ENCODE data around the gene NKAIN4. TPM values are rescaled to one million over a fixed set of nuclear protein-coding genes. Genes with fewer than 3 reads are reported as not detected.
A peak's percentile ranks its signal among the peaks of the same experiment; 100 is the strongest.

The NKAIN4 gene
- polyA plus RNA-seq, 3 donors from 2014 or later = not detected

DNA sequence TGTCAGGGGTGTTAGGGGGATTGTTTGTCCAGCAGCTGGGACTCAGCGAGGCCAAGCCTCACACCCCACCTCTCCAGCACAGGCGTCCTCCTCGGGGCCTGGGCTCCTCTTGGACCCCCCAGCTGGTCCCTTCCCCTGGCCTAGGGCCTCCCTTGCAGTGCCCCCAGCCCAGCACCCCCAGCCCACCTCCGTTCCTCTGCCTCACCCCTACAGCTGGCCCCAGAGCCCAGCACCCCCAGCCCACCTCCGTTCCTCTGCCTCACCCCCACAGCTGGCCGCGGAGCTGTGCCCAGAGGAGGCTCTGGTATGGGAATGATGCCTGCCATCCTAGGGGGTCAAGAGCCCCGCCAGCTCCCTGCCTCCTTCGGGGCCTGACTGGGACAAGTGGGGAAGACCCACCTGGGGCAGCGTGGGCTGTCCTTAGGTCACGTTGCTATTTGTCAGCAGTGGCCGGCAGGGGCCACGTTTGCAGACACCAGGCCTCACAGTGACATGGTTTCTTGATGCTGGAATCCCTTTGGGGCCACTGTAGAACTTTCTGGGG, 30.8 kb upstream of the NKAIN4 start:
- Mint-ChIP-seq H3K9me3 (no peaks in the 10 kb centered on the region), H3K27ac (peak overlapping the region in 1 of 6 donors; percentile 22), H3K4me1 (peaks cover 0 to 5% of the 10 kb centered on the region in 2 donors), H3K27me3 (ENCODE audit: low read depth in 3 of 3) (peaks cover 0 to 2% (median 0%) of the 10 kb centered on the region in 3 donors), H3K36me3 (peaks cover 0 to 4% (median 3%) of the 10 kb centered on the region in 3 donors), H3K4me3 (no peak overlapping the region)
- no peak for DNase-seq

DNA sequence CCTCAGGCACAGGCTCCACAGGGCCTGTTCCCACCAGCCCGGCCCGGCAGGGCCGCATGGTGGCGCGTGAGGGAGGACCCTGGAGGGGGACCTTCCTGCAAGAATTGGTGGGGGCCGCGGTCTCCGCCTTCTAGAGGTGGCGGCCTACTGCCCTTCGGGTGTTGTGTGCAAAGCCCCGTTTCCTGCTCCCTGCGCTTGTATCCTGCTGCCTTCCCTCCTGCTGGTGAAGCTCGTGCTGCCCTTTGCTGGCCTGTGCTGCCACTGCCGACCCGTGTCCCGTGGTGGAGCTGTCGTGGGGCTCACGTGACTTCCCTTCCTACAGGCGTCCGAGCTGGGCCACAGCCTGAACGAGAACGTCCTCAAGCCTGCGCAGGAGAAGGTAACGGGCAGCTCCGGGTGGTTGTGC, 30.3 kb upstream of the NKAIN4 start:
- Mint-ChIP-seq H3K4me1 (peaks cover 0 to 5% of the 10 kb centered on the region in 2 donors), H3K36me3 (peaks cover 0 to 4% (median 3%) of the 10 kb centered on the region in 3 donors), H3K27me3 (ENCODE audit: low read depth in 3 of 3) (peaks cover 0 to 2% (median 0%) of the 10 kb centered on the region in 3 donors), H3K27ac (peak overlapping the region in 1 of 6 donors; percentile 45), H3K9me3 (no peaks in the 10 kb centered on the region), H3K4me3 (peak overlapping the region in 3 of 5 donors; percentile 13 to 57 (median 38))
- DNase-seq = no peak

DNA sequence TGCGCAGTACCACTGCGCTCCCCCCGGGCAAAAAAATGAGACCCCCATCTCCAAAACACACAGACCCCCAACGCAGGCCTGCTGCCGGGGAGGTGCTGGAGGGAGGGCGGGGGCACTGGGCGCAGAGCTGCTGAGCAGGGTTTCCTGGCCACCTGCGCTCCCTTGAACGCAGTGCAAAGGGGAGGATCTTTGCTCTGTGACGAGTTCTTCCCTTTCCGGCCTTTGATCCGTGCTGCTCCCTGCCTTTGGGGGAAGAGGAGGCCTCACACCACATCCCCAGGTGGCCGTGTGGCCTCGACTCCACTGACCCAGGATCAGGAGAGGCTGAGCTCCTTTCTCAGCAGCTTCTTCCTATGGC, 29.8 kb upstream of the NKAIN4 start:
- DNase-seq = no peak

DNA sequence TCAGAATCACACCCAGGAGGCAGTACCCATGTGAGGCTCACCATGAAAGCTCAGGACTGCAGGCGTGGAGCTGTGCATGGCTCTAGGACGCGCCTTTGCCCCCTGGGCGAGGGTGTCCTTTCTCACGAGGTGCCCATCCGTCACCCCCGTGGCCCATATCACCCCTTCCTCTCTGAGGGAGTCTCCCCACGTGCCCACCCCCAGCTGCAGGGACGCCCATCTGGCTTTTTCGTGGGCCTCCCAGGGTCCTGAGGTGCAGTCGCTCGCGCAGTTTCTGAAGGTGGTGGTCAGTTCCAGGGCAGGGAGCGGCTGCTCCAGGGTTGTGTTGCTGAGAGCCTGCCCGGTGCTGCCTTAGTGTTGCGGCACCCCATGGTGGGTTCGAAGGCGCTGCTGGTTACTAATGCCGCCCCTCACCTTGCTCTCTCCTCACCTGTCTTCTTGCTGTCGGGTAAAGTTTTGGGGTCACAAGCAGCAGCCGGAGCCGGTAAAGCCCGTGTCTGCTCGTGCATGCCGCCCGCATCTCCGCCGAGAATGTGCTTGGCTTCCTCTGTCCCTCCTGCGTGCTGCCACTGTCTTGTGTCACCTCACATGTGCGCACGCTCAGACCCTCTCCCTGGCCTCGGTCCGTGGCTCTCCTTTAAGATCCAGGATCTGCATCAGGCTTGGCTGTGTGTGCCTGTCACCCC, 29.3 kb upstream of the NKAIN4 start:
- H3K27me3 Mint-ChIP-seq (ENCODE audit: low read depth in 3 of 3) = peaks cover 0 to 2% (median 0%) of the 10 kb centered on the region in 3 donors
- DNase-seq = no peak
- H3K4me3 Mint-ChIP-seq = peak overlapping the region in 1 of 5 donors; percentile 31

More for the DNA sequence above, 29.8 kb upstream of the NKAIN4 start:
- peaks cover 0 to 5% of the 10 kb centered on the region in 2 donors for H3K4me1 Mint-ChIP-seq
- H3K27me3 Mint-ChIP-seq (ENCODE audit: low read depth in 3 of 3) = peaks cover 0 to 2% (median 0%) of the 10 kb centered on the region in 3 donors
- no peak overlapping the region for H3K27ac Mint-ChIP-seq
- H3K9me3 Mint-ChIP-seq = no peaks in the 10 kb centered on the region
- H3K36me3 Mint-ChIP-seq = peaks cover 0 to 4% (median 3%) of the 10 kb centered on the region in 3 donors
- H3K4me3 Mint-ChIP-seq = peak overlapping the region in 1 of 5 donors; percentile 40

DNA sequence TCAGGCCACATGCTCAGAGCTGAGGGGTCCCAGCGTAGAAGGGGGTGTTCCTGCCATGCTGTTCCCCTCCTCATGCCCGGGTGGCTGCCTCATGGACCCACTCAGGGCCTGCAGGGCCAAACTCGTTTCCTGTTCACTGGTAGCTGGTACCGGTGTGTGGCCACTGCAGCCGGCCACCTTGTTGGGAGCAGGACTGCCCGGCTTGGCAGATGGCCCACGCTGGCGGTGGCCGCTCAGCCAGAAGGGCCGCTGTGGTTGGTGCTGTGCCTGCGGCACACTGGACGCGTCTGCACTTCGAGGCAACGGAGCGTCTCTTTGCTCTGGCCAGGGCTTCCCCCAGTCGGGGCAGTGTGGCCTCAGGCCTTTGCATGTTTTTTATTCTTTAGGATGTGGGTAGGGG, 28.7 kb upstream of the NKAIN4 start:
- Mint-ChIP-seq H3K4me3 (no peak overlapping the region), H3K4me1 (peaks cover 0 to 5% of the 10 kb centered on the region in 2 donors), H3K27ac (no peak overlapping the region), H3K9me3 (no peaks in the 10 kb centered on the region), H3K36me3 (peaks cover 0 to 4% (median 3%) of the 10 kb centered on the region in 3 donors), H3K27me3 (ENCODE audit: low read depth in 3 of 3) (peaks cover 0 to 2% (median 0%) of the 10 kb centered on the region in 3 donors)
- DNase-seq = no peak

More for the DNA sequence above, 29.3 kb upstream of the NKAIN4 start:
- Mint-ChIP-seq H3K4me1 (peaks cover 0 to 5% of the 10 kb centered on the region in 2 donors), H3K27ac (no peak overlapping the region), H3K9me3 (no peaks in the 10 kb centered on the region), H3K36me3 (peaks cover 0 to 7% (median 3%) of the 10 kb centered on the region in 3 donors)

DNA sequence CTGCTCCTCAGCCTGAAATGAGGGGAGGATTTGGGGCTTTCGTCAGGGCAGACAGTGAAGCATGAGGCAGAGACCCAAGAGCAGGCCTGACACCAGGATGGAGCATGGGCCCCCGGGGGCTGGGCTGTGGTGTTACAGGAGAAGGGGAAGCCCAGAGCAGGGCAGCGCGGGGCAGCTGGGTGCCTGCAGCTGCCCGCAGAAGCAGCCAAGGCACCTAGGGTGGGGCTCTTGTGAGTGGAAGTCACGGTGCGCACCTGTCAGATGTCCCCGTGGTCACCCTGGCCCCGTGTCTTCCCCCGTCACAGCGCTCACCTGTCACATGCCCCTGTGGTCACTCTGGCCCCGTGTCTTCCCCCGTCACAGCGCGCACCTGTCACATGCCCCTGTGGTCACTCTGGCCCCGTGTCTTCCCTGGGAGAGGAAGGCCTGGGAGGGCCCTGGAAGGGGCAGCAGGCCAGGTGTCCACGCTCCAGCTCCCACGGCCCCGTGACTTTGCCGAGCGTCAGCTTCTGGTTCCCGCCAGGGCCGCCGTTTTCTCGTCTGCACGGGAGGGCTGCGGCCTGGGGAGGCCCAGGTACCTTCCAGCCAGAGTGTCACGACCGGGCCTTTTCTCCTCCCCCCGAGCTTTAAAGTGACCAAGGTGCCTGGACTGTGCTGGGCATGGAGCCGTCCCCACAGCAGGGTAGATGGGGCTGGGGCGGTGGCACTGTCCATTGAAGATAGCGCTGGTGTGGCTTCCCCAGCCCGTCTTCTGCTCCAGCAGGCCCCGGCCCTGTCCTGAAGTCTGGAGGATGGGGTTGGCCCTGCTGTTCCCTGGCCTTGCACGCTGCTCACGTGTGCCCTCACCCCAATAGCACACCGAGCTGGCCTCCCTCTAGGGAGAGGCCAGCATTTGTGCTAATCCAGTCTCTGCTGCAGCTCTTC, 27.7 kb upstream of the NKAIN4 start:
- no peak overlapping the region for H3K4me3 Mint-ChIP-seq
- H3K27me3 Mint-ChIP-seq (ENCODE audit: low read depth in 3 of 3) = peaks cover 0 to 3% (median 0%) of the 10 kb centered on the region in 3 donors
- no peak overlapping the region for H3K27ac Mint-ChIP-seq
- no peaks in the 10 kb centered on the region for H3K9me3 Mint-ChIP-seq
- DNase-seq = no peak
- H3K4me1 Mint-ChIP-seq = peaks cover 0 to 5% of the 10 kb centered on the region in 2 donors
- H3K36me3 Mint-ChIP-seq = peaks cover 0 to 6% (median 4%) of the 10 kb centered on the region in 3 donors

DNA sequence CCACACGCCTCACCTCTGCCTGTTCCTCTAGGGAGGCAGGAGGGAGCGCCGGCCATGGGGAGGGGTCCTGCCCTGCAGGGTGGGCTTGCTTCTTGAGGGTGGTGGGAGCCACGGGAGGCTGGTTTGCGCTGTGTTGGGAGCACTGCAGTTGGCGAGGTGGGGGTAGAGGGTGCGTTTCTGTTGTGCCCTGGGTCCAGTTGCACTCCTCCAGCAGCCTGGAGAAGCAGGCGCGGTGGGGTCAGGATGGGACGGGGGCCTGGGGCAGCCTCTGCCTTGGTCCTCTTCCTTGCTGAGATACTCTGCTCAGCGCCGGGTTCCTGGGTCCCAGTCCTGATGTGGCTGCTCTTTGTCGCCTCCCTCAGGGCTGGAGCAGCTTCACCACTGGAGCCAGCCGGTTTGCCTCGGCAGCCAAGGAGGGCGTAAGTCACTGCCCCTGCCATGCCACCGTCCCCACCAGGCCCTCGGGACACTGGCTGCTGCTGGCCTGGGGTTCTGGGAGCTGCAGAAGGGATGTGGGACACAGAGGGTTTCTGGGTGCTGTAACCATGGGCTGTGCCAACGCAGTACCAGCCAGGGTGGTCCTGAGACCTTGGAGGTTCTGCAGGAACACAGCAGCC, 26.8 kb upstream of the NKAIN4 start:
- H3K4me1 Mint-ChIP-seq = peaks cover 0 to 7% of the 10 kb centered on the region in 2 donors
- peaks cover 0 to 6% (median 4%) of the 10 kb centered on the region in 3 donors for H3K36me3 Mint-ChIP-seq
- H3K27me3 Mint-ChIP-seq (ENCODE audit: low read depth in 3 of 3) = peaks cover 0 to 3% (median 0%) of the 10 kb centered on the region in 3 donors
- H3K27ac Mint-ChIP-seq = no peak overlapping the region
- H3K4me3 Mint-ChIP-seq = no peak overlapping the region
- no peak for DNase-seq
- H3K9me3 Mint-ChIP-seq = no peaks in the 10 kb centered on the region

DNA sequence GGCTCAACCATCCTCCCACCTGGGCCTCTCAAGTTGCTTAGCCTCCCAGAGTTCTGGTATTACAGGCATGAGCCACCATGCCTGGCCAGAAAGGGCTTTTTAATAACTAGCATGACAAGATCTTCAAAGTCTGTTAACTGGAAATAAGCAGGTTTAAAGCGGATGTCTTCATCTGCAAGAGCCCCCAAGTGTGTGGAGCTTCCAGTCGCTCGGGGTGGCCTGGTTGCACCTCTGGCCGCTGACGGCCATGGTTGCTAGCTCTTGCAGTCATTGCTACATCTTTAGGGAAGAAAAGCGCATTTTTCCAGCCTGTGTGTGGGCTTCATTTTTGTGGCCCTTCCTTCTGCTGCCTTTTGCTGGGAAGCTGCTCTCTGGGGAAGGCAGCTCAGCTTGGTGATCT, 26.1 kb upstream of the NKAIN4 start:
- H3K27me3 Mint-ChIP-seq (ENCODE audit: low read depth in 3 of 3) = peaks cover 0 to 3% (median 0%) of the 10 kb centered on the region in 3 donors
- no peak overlapping the region for H3K27ac Mint-ChIP-seq
- H3K9me3 Mint-ChIP-seq = no peaks in the 10 kb centered on the region
- peaks cover 1 to 8% of the 10 kb centered on the region in 2 donors for H3K4me1 Mint-ChIP-seq
- no peak for DNase-seq
- peaks cover 0 to 6% (median 4%) of the 10 kb centered on the region in 3 donors for H3K36me3 Mint-ChIP-seq
- H3K4me3 Mint-ChIP-seq = no peak overlapping the region

DNA sequence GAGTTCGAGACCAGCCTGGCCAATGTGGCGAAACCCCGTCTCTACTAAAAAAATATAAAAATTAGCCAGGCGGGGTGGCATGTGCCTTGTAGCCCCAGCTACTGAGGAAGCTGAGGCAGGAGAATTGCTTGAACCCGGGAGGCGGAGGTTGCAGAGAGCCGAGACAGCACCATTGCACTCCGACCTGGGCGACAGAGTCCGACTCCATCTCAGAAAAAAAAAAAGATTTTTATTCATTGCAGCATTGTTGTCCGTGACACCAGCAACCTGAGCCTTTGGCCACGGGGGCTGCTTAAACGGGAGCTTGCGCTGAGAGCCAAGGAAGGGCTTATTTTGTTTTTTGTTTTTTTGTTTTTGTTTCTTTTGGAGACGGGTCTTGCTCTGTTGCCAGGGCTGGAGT, 25.7 kb upstream of the NKAIN4 start:
- H3K36me3 Mint-ChIP-seq = peaks cover 0 to 6% (median 4%) of the 10 kb centered on the region in 3 donors
- H3K27me3 Mint-ChIP-seq (ENCODE audit: low read depth in 3 of 3) = peaks cover 0 to 3% (median 0%) of the 10 kb centered on the region in 3 donors
- no peak for DNase-seq
- H3K27ac Mint-ChIP-seq = no peak overlapping the region
- peaks cover 6 to 13% of the 10 kb centered on the region in 2 donors for H3K4me1 Mint-ChIP-seq
- no peak overlapping the region for H3K4me3 Mint-ChIP-seq
- H3K9me3 Mint-ChIP-seq = no peaks in the 10 kb centered on the region

DNA sequence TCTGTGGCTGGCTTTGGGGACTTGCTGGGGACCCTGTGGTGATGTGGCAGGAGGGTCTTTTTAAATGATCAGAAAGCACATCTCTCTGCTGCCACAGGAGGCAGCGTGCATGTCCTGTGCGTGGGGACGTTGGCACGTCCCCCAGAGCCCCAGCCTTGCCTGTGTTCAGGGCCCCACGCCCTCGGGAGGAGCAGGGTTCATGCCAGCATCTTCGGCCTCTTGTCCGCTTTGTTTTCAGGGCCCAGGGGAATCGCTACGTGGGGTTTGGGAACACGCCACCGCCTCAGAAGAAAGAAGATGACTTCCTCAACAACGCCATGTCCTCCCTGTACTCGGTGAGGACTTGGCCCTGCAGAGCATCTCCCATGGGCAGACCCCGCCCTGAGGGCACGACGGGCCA, 24.4 kb upstream of the NKAIN4 start:
- no peak overlapping the region for H3K27ac Mint-ChIP-seq
- no peaks in the 10 kb centered on the region for H3K9me3 Mint-ChIP-seq
- H3K4me1 Mint-ChIP-seq = peaks cover 17 to 18% of the 10 kb centered on the region in 2 donors

DNA sequence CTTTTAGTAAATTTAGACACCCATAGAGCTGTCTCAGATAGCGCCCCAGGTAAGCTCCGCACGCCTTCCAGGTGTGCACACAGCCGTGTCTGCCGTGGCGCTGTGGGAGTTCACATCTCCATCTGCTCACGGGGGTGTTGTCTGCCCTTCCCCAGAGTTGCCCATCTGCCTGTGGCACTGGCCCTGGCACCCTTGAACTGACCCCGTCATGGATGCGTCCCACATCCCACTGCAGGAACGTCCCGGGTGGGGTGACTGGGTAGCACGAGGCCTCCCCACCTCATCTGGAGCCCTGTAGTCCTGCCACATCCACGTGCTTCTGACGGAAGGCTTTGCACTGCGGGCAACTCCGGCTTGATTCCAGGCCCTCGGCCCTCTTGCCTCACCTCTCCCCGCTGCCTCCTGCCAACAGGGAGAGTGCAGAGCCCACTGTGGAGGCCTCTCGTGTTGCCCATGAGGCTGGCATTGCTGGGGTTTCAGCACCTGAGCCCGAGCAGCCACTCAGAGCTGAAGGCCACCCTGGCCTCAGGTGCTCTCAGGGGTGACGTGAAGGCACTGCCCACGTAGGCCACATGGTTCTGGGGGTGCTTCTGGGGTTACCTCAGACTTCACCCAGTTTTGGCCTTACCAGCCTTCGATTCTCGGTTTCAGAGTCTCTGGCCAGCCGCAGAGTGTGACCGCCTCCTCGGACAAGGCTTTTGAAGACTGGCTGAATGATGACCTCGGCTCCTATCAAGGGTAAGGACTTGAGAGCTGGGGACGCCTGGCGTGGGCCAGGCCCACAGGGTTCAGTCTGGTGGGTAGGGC, 23.4 kb upstream of the NKAIN4 start:
- Mint-ChIP-seq H3K4me1 (peaks cover 23% of the 10 kb centered on the region in 2 donors), H3K9me3 (no peaks in the 10 kb centered on the region), H3K36me3 (peaks cover 0 to 4% (median 3%) of the 10 kb centered on the region in 3 donors), H3K27me3 (ENCODE audit: low read depth in 3 of 3) (peaks cover 2% of the 10 kb centered on the region in 3 donors), H3K27ac (peak overlapping the region in 1 of 6 donors; percentile 55), H3K4me3 (no peak overlapping the region)
- no peak for DNase-seq

More for the DNA sequence above, 24.4 kb upstream of the NKAIN4 start:
- DNase-seq = no peak
- Mint-ChIP-seq H3K4me3 (no peak overlapping the region), H3K27me3 (ENCODE audit: low read depth in 3 of 3) (peaks cover 1 to 2% (median 2%) of the 10 kb centered on the region in 3 donors), H3K36me3 (peaks cover 0 to 4% (median 3%) of the 10 kb centered on the region in 3 donors)

DNA sequence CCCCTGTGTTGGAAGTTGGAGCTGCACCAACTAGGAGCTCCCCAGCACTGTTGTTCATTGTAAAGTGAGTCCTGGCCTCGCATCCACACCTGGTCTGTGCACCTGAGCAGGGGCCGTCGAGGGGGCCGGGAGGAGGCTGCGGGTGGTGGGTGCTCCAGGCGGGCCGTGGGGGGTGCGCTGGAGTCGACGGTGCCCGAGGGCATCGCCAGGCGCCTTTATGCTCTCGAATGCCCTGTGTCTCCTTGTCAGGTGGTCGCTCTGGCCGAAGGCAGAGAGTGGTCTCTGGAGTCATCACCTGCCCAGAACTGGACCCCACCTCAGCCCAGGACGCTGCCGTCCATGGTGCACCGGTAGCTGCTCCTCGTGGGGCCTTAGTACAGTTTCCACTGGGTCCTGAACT, 22.7 kb upstream of the NKAIN4 start:
- DNase-seq = no peak
- Mint-ChIP-seq H3K27ac (no peak overlapping the region), H3K36me3 (peaks cover 0 to 4% (median 3%) of the 10 kb centered on the region in 3 donors), H3K9me3 (no peaks in the 10 kb centered on the region), H3K4me1 (peaks cover 23 to 24% of the 10 kb centered on the region in 2 donors), H3K27me3 (ENCODE audit: low read depth in 3 of 3) (peaks cover 2% of the 10 kb centered on the region in 3 donors), H3K4me3 (no peak overlapping the region)
